Omental fat pad (tissue), 4 donors: ENCODE results near the gene MEIOB. TPM values are rescaled to one million over a fixed set of nuclear protein-coding genes. Genes with fewer than 3 reads are reported as not detected.
"Not testable (repeated sequence)": the region's sequence is repeated elsewhere in the genome, so short reads cannot be mapped to it uniquely, and the experiment has no call there.

ENCODE experiments used
- ATAC-seq: fragments of 150-250 bp; one replicate; pipeline ENCODE4 v1.9.1; 2016; ENCODE audit warnings: mild to moderate bottlenecking, moderate library complexity; ENCODE audit not compliant: low FRiP score
- DNase-seq: peaks from one replicate; pipeline ENCODE4 v3.0.0-alpha.2; 2019; ENCODE audit warnings: low spot score
- total RNA-seq, 4 donors: library from RNA; depleted of rRNA; stranded (reverse); fragments of >200 nt; gene quantifications; one replicate each; pipeline ENCODE4 v1.1.0, GENCODE V29; 2016
- TF ChIP-seq, protein P1 (sequence below), 3 donors: fragments of 450-650 bp; IDR thresholded peaks; one replicate each; pipeline ENCODE4 v1.5.1; 2016 to 2017; ENCODE audit warnings: antibody characterized with exemption in 3 of 3, mild to moderate bottlenecking in 3 of 3, moderate library complexity in 2 of 3

Gene MEIOB
- total RNA-seq, 4 donors from 2014 or later: 1.7 TPM; not detected in 3

DNA sequence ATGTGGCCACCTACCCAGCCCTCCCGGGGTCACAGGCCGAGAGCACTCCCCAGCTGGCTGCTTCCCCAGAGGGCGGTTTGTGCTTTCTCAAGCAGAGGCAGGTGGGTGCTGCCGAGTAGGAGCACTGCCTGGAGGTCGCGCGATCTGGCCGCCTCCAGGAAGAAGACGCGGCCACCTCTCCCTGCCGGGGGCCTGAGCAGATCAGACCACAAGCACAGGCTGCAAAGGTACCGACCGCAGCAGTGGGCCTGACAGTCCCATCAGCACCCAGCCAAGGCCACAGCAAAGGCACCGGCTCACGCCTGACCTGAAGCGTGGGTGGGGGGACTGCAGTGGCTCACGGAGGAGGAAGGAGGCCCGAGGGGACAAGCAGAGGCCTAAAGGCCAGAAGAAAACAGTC, 63.3 kb downstream of the MEIOB start:
- no peak for DNase-seq
- TF ChIP-seq, protein P1, sequence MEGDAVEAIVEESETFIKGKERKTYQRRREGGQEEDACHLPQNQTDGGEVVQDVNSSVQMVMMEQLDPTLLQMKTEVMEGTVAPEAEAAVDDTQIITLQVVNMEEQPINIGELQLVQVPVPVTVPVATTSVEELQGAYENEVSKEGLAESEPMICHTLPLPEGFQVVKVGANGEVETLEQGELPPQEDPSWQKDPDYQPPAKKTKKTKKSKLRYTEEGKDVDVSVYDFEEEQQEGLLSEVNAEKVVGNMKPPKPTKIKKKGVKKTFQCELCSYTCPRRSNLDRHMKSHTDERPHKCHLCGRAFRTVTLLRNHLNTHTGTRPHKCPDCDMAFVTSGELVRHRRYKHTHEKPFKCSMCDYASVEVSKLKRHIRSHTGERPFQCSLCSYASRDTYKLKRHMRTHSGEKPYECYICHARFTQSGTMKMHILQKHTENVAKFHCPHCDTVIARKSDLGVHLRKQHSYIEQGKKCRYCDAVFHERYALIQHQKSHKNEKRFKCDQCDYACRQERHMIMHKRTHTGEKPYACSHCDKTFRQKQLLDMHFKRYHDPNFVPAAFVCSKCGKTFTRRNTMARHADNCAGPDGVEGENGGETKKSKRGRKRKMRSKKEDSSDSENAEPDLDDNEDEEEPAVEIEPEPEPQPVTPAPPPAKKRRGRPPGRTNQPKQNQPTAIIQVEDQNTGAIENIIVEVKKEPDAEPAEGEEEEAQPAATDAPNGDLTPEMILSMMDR (IDR thresholded peaks at IDR 0.05): no peak
- no peak for ATAC-seq

DNA sequence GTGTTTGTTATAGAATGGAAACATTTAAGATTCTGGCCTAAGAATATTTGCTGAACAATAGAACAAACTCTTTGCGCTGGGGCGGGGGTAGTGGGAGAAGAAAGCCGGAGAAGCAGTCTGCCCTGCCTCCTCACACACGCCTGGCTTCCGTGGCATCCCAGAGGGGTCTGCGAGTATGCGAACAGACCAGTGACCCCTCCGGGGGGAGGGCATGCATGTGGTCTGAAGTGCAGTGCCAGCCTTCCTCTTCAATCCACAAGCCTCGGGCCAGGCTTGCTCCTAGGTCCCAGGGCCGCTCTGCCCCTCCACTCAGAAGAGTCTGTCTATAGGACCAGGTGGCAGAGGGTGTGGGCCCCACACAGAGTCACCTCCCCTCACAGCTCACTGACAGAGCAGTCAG, 64.3 kb downstream of the MEIOB start:
- TF ChIP-seq, protein P1 (IDR thresholded peaks at IDR 0.05): no peak
- no peak for ATAC-seq
- no peak for DNase-seq

DNA sequence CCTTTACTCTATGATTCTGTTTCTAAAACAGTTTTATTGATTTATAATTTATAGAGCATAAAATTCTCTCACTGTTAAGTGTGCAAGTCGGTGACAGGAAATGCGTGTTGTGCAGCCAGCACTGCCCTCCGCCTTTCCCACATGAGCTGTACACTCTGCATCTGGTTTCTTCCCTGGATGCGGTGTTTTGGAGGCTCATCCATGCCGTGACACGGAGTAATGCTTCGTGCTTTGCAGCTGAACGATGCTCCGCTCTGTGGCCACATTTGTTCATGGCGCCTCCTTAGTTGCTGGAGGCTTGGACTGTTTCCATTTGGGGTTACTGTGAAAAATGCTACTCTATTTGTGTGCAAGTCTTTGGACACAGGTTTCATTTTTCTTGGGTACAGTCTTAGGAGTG, 71.3 kb downstream of the MEIOB start:
- TF ChIP-seq, protein P1 (IDR thresholded peaks at IDR 0.05): no peak
- DNase-seq (no peak), ATAC-seq (no peak)

DNA sequence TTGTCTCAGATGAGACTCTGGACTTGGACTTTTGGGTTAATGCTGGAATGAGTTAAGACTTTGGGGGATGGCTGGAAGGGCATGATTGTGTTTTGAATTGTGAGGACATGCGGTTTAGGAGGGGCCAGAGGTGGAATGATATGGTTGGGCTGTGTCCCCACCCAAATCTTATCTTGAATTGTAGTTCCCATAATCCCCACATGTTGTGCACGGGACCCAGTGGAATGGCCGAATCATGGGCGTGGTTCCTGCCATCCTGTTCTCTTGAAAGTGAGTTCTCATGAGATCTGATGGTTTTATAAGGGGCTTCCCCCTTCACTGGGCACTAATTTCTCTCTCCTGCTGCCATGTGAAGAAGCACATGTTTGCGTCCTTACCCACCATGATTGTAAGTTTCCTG, 72.7 kb downstream of the MEIOB start:
- not testable (repeated sequence) for DNase-seq, ATAC-seq

DNA sequence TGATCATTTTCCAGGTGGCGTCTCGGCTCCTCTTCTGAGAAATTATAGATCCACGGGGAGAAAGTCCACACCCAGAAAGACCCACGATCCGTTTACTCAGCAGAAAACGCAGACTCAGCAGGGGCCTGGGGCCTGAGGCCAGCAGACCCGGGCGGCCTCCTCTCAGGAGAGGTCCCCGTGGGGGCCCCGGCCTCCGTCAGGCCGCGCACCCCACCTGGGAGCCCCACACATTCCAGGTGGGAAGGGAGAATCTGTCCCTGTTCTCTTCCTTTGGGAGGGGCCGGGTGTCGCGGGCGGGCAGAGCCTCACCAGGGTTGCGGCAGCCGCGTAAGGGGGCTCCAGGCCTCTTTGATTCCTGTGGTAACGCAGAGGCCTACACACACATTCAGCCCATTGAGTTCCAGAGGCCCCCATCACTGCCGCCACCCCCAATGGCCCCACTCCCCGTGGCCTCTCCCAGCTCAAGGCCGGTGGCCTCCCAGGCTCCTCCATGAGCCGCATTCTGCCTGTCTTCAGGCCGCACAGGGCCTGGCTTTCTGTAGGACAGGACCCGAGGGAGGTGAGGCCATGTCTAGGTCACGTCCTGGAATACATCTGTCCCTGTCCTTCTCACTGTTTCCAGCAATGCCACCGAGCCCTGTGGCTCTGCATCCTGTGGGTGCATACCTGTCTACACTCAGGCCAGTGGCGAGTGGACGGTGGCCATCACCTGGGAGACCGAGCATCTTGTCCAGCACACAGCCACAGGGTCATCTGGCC, 76.9 kb downstream of the MEIOB start:
- no peak for DNase-seq
- ATAC-seq: no peak
- TF ChIP-seq, protein P1 (IDR thresholded peaks at IDR 0.05): no peak

DNA sequence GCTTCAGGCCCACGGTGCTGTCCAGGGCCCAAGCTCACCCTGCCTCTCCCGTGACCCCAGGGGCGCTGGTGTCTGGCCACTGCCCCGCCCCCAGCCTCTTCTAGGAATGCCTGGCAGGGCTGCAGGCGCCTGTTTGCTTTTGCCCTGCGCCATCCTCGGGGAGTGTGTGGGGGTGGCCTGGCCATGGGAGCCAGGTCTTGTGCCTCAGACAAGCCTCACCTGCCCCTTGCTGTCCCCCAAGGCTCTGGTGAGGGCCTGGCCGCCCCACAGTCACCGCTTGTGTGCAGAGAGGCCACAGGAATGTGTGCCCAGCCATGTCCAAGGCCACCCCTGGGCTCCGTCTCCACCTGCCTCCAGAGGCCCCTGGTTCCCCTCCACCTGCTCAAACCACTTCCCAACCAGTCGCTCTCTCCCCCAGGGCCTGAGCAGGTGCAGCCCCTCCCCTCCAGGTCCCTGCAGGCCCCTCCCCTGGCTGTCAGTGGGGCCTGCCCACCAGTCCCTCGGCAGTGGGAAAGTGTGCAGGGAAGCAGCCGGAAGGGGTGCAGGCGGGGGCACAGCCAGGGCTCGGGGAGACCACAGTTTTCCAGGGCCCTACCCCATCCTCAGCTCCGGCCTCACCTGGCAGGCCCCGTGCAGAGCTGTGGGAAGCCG, 77.6 kb downstream of the MEIOB start:
- ATAC-seq: no peak
- TF ChIP-seq, protein P1 (IDR thresholded peaks at IDR 0.05): no peak
- DNase-seq: no peak

DNA sequence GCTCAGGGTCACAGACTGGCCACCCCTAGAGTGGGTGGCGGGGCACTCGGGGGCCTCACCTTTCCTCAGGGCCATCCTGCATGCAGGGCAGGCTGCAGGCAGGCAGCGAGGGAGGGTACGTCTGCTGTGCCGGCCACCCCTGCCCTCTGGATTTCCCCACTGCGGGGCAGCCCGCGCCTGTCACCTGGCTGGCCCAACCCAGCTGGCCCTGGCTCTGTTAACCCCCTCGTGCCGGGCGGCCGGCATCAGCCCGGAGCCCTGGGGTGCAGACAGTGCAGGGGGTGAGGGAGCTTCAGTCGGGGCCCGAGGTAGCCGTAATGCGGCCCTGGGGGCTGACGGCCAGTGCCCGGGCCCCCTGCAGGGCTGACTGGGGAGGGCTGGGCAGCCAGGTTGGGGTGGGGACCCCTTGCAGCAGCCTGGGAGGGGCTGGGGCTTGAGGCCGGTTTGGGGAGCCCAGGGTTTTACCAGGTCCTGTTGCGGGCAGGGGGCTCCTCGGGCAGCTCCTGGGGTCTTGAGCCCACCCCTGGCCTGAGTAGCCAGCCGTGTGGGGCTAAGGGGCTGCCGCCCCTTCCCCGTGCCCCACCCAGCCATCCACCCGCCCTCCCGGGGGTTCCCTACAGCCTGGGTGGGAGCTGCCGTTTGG, 78.3 kb downstream of the MEIOB start, which contains the start of gene IGFALS:
TSS of gene IGFALS (minus strand) at position 128 of the 643 bp plus-strand sequence. CDS start at position 75, 53 bp downstream.
- ATAC-seq (no peak), DNase-seq (no peak)
- TF ChIP-seq, protein P1 (IDR thresholded peaks at IDR 0.05): no peak
